ENCODE results near the gene CCDC171. TPM values are rescaled to one million over a fixed set of nuclear protein-coding genes. Genes with fewer than 3 reads are reported as not detected.

The CCDC171 gene
- total and polyA plus RNA-seq, 2 experiments from 2014 or later, result 4.4 to 5.1 TPM

DNA sequence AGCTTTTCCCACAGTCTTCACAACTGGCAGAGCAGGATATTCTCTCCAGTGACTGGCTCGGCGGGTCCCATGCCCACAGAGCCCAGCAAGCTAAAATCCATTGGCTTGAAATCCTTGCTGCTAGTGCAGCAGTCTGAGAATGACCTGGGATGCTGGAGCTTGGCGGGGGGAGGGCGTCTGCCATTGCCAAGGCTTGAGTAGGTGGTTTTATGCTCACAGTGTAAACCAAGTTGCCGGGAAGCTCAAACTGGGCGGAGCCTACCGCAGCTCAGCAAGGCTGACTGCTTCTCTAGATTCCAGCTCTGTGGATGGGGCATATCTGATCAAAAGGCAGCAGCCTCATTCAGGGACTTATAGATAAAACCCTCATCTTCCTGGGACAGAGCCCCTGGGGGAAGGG, 194.1 kb downstream of the CCDC171 start:
- no peaks in the 10 kb centered on the region for H3K36me3 ChIP-seq (ENCODE audit: insufficient read depth)
- H2AFZ ChIP-seq, result 0 out of 2 replicates have a peak overlapping the region, but pooled peaks have one; percentile 53
- no peaks in the 10 kb centered on the region for H3K4me1 ChIP-seq (ENCODE audit: insufficient read depth)
- Mint-ChIP-seq H3K4me3 (no peak overlapping the region), H3K27ac (no peak overlapping the region), H3K27me3 (ENCODE audit: insufficient read depth, low read depth, poor library complexity) (no peaks in the 10 kb centered on the region), H3K36me3 (ENCODE audit: low read depth) (peaks cover 6% of the 10 kb centered on the region), H3K4me1 (peaks cover 3% of the 10 kb centered on the region; the same call in 2 of the 3 replicates), H3K9me3 (no peaks in the 10 kb centered on the region; the same call in 2 of the 3 replicates)
- H3F3A ChIP-seq (replicated peaks; ENCODE audit: low read depth), result no peaks in the 10 kb centered on the region
- H3K27ac ChIP-seq (ENCODE audit: low read depth), result no peak overlapping the region
- no peaks in the 10 kb centered on the region for H3K27me3 ChIP-seq (ENCODE audit: insufficient read depth)
- TF ChIP-seq CTCF (conservative IDR thresholded peaks at IDR 0.05; ENCODE audit: low read depth in 2 of 2), result no peak
- no peak for TF ChIP-seq ETS1 (IDR thresholded peaks at IDR 0.05)
- TF ChIP-seq CREB1 (CRISPR knock-in tag; IDR thresholded peaks at IDR 0.05; ENCODE audit: low read depth), result no peak
- no peak for TF ChIP-seq REST (IDR thresholded peaks at IDR 0.05; ENCODE audit: unreplicated experiment)
- no peak for TF ChIP-seq ZNF462 (CRISPR knock-in tag; IDR thresholded peaks at IDR 0.05)
- no peak for TF ChIP-seq ZNF331 (CRISPR knock-in tag; IDR thresholded peaks at IDR 0.05; ENCODE audit: low read depth)
- TF ChIP-seq EZH2phosphoT487 (IDR thresholded peaks at IDR 0.05; ENCODE audit: unreplicated experiment), result no peak
- TF ChIP-seq NANOG (IDR thresholded peaks at IDR 0.05; ENCODE audit: borderline replicate concordance), result no peak
- TF ChIP-seq POLR2AphosphoS5 (IDR thresholded peaks at IDR 0.05; ENCODE audit: low read depth), result no peak
- no peak for TF ChIP-seq STAT1 (IDR thresholded peaks at IDR 0.05; ENCODE audit: unreplicated experiment)
- no peak for TF ChIP-seq EZH2 (IDR thresholded peaks at IDR 0.05; ENCODE audit: low read depth, unreplicated experiment)
- TF ChIP-seq JUNB (IDR thresholded peaks at IDR 0.05; ENCODE audit: unreplicated experiment), result no peak
- TF ChIP-seq ZNF114 (CRISPR knock-in tag; IDR thresholded peaks at IDR 0.05), result no peak
- no peaks in the 10 kb centered on the region for H3K9me2 ChIP-seq (ENCODE audit: insufficient read depth)
- ATAC-seq, result peak; percentile 54; the same call in 2 of the 3 replicates
- H3K4me2 ChIP-seq, result no peak overlapping the region
- peak; percentile 22 for DNase-seq (ENCODE audit: low spot score)
- no peaks in the 10 kb centered on the region for H4K20me1 ChIP-seq (replicated peaks; ENCODE audit: insufficient read depth)
- H3K4me3 ChIP-seq, result no peak overlapping the region
- no peaks in the 10 kb centered on the region for H3K79me2 ChIP-seq (replicated peaks; ENCODE audit: insufficient read depth)

Measured in GM23338 (cell line).